Mammary epithelial cell (primary cell): ENCODE data around the gene CRB2.

ENCODE experiments used
- EZH2 ChIP-seq: IDR thresholded peaks from 2 replicates; pipeline ENCODE4 v1.6.1; 2012; ENCODE audit warnings: low read length, inconsistent platforms, borderline replicate concordance
- TF ChIP-seq, protein P1 (sequence below), 2 donors: IDR thresholded peaks in 1 of 2; conservative IDR thresholded peaks in 1 of 2; 2 replicates each; pipeline ENCODE4 v1.5.1; 2011 to 2012; ENCODE audit warnings: inconsistent platforms in 2 of 2, low read length in 2 of 2, mild to moderate bottlenecking in 2 of 2, control low read depth in 1 of 2, low read depth in 1 of 2; ENCODE audit not compliant: insufficient read depth in 1 of 2; ENCODE audit errors: extremely low read depth in 1 of 2

DNA sequence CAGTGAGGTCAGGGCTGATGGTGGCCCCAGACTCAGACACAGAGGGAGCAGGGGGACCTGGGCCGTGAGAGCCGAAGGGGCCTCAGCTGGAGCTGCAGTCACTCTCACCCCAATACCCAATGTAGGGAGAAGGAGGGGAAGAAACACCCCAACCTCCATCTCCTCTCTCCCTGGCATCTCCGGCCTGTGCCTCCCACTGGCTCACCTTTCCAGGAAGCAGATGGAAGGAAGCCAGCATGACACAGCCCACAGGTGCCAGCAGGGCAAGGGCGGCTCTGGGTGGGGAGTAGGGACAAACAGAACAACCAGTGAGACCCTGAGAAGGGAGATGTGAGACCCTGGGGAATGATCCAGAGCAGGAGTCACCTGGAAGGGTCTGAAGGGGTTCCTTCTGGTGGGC lies 3.0 kb upstream of the CRB2 start:
- TF ChIP-seq, protein P1, sequence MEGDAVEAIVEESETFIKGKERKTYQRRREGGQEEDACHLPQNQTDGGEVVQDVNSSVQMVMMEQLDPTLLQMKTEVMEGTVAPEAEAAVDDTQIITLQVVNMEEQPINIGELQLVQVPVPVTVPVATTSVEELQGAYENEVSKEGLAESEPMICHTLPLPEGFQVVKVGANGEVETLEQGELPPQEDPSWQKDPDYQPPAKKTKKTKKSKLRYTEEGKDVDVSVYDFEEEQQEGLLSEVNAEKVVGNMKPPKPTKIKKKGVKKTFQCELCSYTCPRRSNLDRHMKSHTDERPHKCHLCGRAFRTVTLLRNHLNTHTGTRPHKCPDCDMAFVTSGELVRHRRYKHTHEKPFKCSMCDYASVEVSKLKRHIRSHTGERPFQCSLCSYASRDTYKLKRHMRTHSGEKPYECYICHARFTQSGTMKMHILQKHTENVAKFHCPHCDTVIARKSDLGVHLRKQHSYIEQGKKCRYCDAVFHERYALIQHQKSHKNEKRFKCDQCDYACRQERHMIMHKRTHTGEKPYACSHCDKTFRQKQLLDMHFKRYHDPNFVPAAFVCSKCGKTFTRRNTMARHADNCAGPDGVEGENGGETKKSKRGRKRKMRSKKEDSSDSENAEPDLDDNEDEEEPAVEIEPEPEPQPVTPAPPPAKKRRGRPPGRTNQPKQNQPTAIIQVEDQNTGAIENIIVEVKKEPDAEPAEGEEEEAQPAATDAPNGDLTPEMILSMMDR (conservative IDR thresholded peaks at IDR 0.05 in 1 of 2, IDR thresholded peaks at IDR 0.05 in 1 of 2; ENCODE audit: extremely low read depth in 1 of 2, insufficient read depth in 1 of 2, low read depth in 1 of 2, low read length in 2 of 2), result no peak
- no peak for TF ChIP-seq EZH2
